Measurements from ENCODE around the gene CCNO.

CCNO gene

GRCh38 chr5:55227664-55228430, 5.6 kb downstream of the CCNO start:
- peaks cover 63% of the 10 kb centered on the region for H3K4me1 Mint-ChIP-seq

GRCh38 chr5:55226934-55227663, 6.3 kb downstream of the CCNO start, which contains the start of gene MCIDAS:
TSS of gene MCIDAS (minus strand) at chr5:55227315. CDS start at chr5:55227138, 177 bp downstream.
- H3K27ac Mint-ChIP-seq, result peak within 1 kb of the TSS; percentile 60
- no peaks in the 10 kb centered on the region for H3K9me3 Mint-ChIP-seq
- peaks cover 64% of the 10 kb centered on the region for H3K4me1 Mint-ChIP-seq
- DNase-seq (ENCODE audit: low spot score in 2 of 2) (peak; percentile 33 to 74), ATAC-seq (peak; percentile 63)
- H3K36me3 Mint-ChIP-seq, result peaks cover 10% of the 10 kb centered on the region
- peak within 1 kb of the TSS; percentile 74 for H3K4me3 Mint-ChIP-seq

More at GRCh38 chr5:55227664-55228430, 5.6 kb downstream of the CCNO start:
- H3K4me3 Mint-ChIP-seq, result peak overlapping the region; percentile 74
- no peaks in the 10 kb centered on the region for H3K9me3 Mint-ChIP-seq
- ATAC-seq (no peak), DNase-seq (ENCODE audit: low spot score in 2 of 2) (no peak)
- peak overlapping the region; percentile 60 for H3K27ac Mint-ChIP-seq
- H3K36me3 Mint-ChIP-seq, result peaks cover 10% of the 10 kb centered on the region

- H3K4me1 Mint-ChIP-seq, result peaks cover 55% of the 10 kb centered on the region
- no peaks in the 10 kb centered on the region for H3K9me3 Mint-ChIP-seq
- peaks cover 10% of the 10 kb centered on the region for H3K36me3 Mint-ChIP-seq
- H3K4me3 Mint-ChIP-seq, result peak overlapping the region; percentile 74
- no peak overlapping the region for H3K27ac Mint-ChIP-seq
- peak; percentile 66 for ATAC-seq
- DNase-seq (ENCODE audit: low spot score in 2 of 2), result peak; percentile 47 to 85
These were observed 7.1 kb downstream of the CCNO start for GRCh38 chr5:55226027-55226933.

GRCh38 chr5:55225346-55225745, 8.1 kb downstream of the CCNO start:
- H3K4me3 Mint-ChIP-seq, result peak overlapping the region; percentile 74
- H3K27ac Mint-ChIP-seq, result no peak overlapping the region
- DNase-seq (ENCODE audit: low spot score in 2 of 2), result no peak
- no peaks in the 10 kb centered on the region for H3K9me3 Mint-ChIP-seq
- peaks cover 10% of the 10 kb centered on the region for H3K36me3 Mint-ChIP-seq
- ATAC-seq, result no peak
- peaks cover 55% of the 10 kb centered on the region for H3K4me1 Mint-ChIP-seq

GRCh38 chr5:55223812-55224240, 9.6 kb downstream of the CCNO start:
- DNase-seq (ENCODE audit: low spot score in 2 of 2) (no peak), ATAC-seq (no peak)
- Mint-ChIP-seq H3K4me1 (peaks cover 51% of the 10 kb centered on the region), H3K9me3 (no peaks in the 10 kb centered on the region), H3K4me3 (peak overlapping the region; percentile 37), H3K27ac (no peak overlapping the region), H3K36me3 (peaks cover 10% of the 10 kb centered on the region)

DNA sequence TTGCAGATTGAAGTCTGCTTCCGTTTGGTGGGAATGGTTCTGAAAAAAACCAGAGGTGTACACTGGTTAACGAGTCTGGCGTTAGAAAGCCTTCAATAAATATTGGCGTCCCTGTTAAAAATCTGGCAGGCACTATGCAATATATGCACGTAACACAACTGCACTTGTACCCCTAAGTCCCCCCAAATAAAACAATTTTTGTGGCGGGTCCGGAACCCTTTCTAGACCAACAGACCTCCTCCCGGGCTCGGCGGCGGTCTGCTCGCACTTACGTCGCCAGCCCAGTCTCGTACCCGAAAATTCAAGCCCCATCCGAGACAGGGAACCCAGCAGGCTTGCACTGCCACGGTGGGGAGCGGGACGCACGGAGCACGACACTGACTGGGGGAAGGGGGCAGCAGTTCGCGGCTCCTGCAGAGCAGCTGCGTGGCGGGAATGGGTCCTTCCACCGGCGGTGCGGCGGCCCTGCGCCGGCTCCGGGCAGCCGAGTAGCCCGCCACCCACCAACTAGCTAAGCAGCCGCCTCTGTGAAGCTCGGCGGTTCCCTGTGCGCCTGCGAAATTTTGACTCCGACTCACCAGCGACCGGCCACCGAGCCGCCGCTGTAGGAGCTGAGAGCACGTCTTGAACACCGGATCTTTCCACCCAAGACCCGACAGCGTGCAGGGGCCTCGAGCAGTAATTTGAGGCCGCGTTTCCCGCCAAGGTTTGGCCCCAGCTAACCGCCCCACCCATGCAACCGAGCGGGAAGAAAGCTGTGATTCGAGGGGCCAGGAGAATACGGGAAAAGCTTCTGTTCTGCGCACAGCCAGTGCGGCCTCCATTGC, 10.2 kb downstream of the CCNO start:
- no peak for DNase-seq (ENCODE audit: low spot score in 2 of 2)
- peak overlapping the region; percentile 37 for H3K4me3 Mint-ChIP-seq
- no peak overlapping the region for H3K27ac Mint-ChIP-seq
- H3K4me1 Mint-ChIP-seq, result peaks cover 45% of the 10 kb centered on the region
- peaks cover 7% of the 10 kb centered on the region for H3K36me3 Mint-ChIP-seq
- ATAC-seq, result no peak
- no peaks in the 10 kb centered on the region for H3K9me3 Mint-ChIP-seq

- no peak overlapping the region for H3K27ac Mint-ChIP-seq
- peak overlapping the region; percentile 37 for H3K4me3 Mint-ChIP-seq
- H3K4me1 Mint-ChIP-seq, result peaks cover 39% of the 10 kb centered on the region
- no peaks in the 10 kb centered on the region for H3K9me3 Mint-ChIP-seq
- no peak for ATAC-seq
- no peak for DNase-seq (ENCODE audit: low spot score in 2 of 2)
- H3K36me3 Mint-ChIP-seq, result no peaks in the 10 kb centered on the region
These were observed 11.1 kb downstream of the CCNO start for GRCh38 chr5:55222092-55222984.

GRCh38 chr5:55220433-55221185, 12.8 kb downstream of the CCNO start:
- H3K4me1 Mint-ChIP-seq, result peaks cover 31% of the 10 kb centered on the region
- no peak overlapping the region for H3K27ac Mint-ChIP-seq
- peak; percentile 53 for ATAC-seq

DNA sequence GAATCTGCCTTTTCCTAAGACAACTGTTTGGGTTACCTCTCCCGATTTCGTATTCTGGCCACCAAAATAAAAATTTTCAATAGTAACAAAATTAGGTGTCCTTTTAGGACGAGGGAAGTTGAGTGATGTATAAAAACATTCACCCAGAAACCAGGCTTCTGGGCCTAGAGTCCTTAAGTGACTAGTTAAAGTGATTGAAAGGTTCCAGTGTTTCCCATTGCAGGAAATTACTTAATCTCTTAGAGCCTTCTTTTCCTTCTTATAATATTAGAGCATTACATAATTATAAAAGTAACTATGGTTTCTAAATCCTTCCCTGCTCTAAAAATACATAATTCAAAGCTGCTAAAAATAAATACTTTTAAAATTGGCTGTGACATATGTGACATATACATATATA, 13.6 kb downstream of the CCNO start:
- Mint-ChIP-seq H3K4me3 (peak overlapping the region; percentile 72), H3K27ac (no peak overlapping the region), H3K9me3 (no peaks in the 10 kb centered on the region), H3K36me3 (no peaks in the 10 kb centered on the region), H3K4me1 (peaks cover 31% of the 10 kb centered on the region)
- ATAC-seq (no peak), DNase-seq (ENCODE audit: low spot score in 2 of 2) (no peak)

More at GRCh38 chr5:55220433-55221185, 12.8 kb downstream of the CCNO start:
- Mint-ChIP-seq H3K9me3 (no peaks in the 10 kb centered on the region), H3K36me3 (no peaks in the 10 kb centered on the region), H3K4me3 (peak overlapping the region; percentile 72)
- no peak for DNase-seq (ENCODE audit: low spot score in 2 of 2)

GRCh38 chr5:55218967-55219366, 14.4 kb downstream of the CCNO start:
- Mint-ChIP-seq H3K4me3 (no peak overlapping the region), H3K9me3 (no peaks in the 10 kb centered on the region), H3K36me3 (no peaks in the 10 kb centered on the region), H3K4me1 (peaks cover 31% of the 10 kb centered on the region), H3K27ac (no peak overlapping the region)
- DNase-seq (ENCODE audit: low spot score in 2 of 2) (no peak), ATAC-seq (no peak)

- ATAC-seq (no peak), DNase-seq (ENCODE audit: low spot score in 2 of 2) (no peak)
- H3K9me3 Mint-ChIP-seq, result no peaks in the 10 kb centered on the region
- H3K4me3 Mint-ChIP-seq, result no peak overlapping the region
- no peak overlapping the region for H3K27ac Mint-ChIP-seq
- no peaks in the 10 kb centered on the region for H3K4me1 Mint-ChIP-seq
- no peaks in the 10 kb centered on the region for H3K36me3 Mint-ChIP-seq
These were observed 22.1 kb downstream of the CCNO start for GRCh38 chr5:55211184-55211874.

DNA sequence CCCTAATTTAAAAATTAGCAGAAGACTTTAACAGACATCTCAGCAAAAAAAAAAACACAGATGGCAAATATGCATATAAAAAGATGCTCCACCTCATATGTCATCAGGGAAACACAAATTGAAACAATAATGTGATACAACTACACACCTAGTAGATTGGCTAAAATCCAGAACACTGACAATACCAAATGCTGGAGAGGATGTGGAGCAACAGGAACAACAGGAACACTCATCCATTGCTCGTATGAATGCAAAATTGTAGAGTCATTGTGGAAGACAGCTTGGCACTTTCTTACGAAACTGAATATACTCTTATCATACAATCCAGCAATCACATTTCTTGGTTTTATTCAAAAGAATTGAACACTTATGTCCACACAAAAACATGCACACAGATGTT, 28.4 kb downstream of the CCNO start:
- ATAC-seq (no peak), DNase-seq (ENCODE audit: low spot score in 2 of 2) (no peak)
- Mint-ChIP-seq H3K27ac (no peak overlapping the region), H3K4me1 (no peaks in the 10 kb centered on the region), H3K36me3 (no peaks in the 10 kb centered on the region), H3K9me3 (no peaks in the 10 kb centered on the region), H3K4me3 (no peak overlapping the region)

Data from stimulated activated effector memory CD8-positive, alpha-beta T cell treated with anti-CD3 and anti-CD28 coated beads, Interleukin-12 subunit alpha, Interleukin-12 subunit beta, amount 100 ng/mL, for 72 hours (primary cell).